ENCODE measurements around the gene PXMP2. TPM values are rescaled to one million over a fixed set of nuclear protein-coding genes. Genes with fewer than 3 reads are reported as not detected.

PXMP2 gene
- polyA plus RNA-seq, 4 donors = 47.2 to 121 (median 80.8) TPM

- DNase-seq (no peak), FAIRE-seq (no peak)
- Histone ChIP-seq H3K27ac (ENCODE audit: low read depth in 1 of 3, low read length in 2 of 3) (no peak overlapping the region), H3K9me3 (ENCODE audit: control insufficient read depth in 2 of 2, insufficient read depth in 1 of 2, low read depth in 1 of 2, low read length in 1 of 2) (no peaks in the 10 kb centered on the region), H3K27me3 (ENCODE audit: control insufficient read depth in 3 of 3, insufficient read depth in 3 of 3, low read length in 3 of 3) (no peaks in the 10 kb centered on the region), H3K4me1 (ENCODE audit: control insufficient read depth in 3 of 3, insufficient read depth in 2 of 3, low read depth in 1 of 3, low read length in 2 of 3) (no peaks in the 10 kb centered on the region), H3K4me3 (ENCODE audit: low read depth in 1 of 3, low read length in 3 of 3) (no peak overlapping the region), H3K36me3 (ENCODE audit: control insufficient read depth in 3 of 3, insufficient read depth in 2 of 3, low read depth in 1 of 3, low read length in 3 of 3) (peaks cover 41 to 86% (median 51%) of the 10 kb centered on the region in 3 donors)
- WGBS, 3 donors = 92 to 95% (median 93%) methylated on average over 37 of the region's 37 CpGs
Measured at GRCh38 chr12:132727091-132727794, 39.9 kb downstream of the PXMP2 start.

DNA sequence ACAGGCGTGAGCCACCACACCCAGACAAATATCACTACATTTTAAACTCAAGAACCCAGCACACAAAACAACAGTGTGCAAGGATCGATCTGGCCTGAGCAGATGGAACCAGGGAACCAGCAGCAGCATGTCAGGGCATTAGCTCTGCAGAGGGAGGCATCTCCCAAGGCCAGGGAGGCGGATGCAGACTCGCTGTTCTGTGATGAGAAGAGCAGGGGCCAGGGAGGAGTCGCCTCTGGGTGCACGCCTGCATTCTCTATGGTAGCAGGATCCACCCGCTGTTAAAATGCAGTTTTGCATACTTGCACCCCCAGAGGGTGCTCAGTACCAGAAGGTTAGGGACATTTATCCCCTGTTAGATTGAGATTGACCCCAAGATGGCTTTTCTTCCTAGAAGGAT lies 41.1 kb downstream of the PXMP2 start:
- Histone ChIP-seq H3K4me1 (ENCODE audit: control insufficient read depth in 3 of 3, insufficient read depth in 2 of 3, low read depth in 1 of 3, low read length in 2 of 3) (no peaks in the 10 kb centered on the region), H3K27me3 (ENCODE audit: control insufficient read depth in 3 of 3, insufficient read depth in 3 of 3, low read length in 3 of 3) (no peaks in the 10 kb centered on the region), H3K36me3 (ENCODE audit: control insufficient read depth in 3 of 3, insufficient read depth in 2 of 3, low read depth in 1 of 3, low read length in 3 of 3) (peaks cover 41 to 86% (median 47%) of the 10 kb centered on the region in 3 donors), H3K9me3 (ENCODE audit: control insufficient read depth in 2 of 2, insufficient read depth in 1 of 2, low read depth in 1 of 2, low read length in 1 of 2) (no peaks in the 10 kb centered on the region), H3K4me3 (ENCODE audit: low read depth in 1 of 3, low read length in 3 of 3) (no peak overlapping the region), H3K27ac (ENCODE audit: low read depth in 1 of 3, low read length in 2 of 3) (no peak overlapping the region)
- WGBS, 3 donors = 96 to 99% (median 98%) methylated on average over 7 of the region's 7 CpGs
- DNase-seq = no peak
- FAIRE-seq = no peak

DNA sequence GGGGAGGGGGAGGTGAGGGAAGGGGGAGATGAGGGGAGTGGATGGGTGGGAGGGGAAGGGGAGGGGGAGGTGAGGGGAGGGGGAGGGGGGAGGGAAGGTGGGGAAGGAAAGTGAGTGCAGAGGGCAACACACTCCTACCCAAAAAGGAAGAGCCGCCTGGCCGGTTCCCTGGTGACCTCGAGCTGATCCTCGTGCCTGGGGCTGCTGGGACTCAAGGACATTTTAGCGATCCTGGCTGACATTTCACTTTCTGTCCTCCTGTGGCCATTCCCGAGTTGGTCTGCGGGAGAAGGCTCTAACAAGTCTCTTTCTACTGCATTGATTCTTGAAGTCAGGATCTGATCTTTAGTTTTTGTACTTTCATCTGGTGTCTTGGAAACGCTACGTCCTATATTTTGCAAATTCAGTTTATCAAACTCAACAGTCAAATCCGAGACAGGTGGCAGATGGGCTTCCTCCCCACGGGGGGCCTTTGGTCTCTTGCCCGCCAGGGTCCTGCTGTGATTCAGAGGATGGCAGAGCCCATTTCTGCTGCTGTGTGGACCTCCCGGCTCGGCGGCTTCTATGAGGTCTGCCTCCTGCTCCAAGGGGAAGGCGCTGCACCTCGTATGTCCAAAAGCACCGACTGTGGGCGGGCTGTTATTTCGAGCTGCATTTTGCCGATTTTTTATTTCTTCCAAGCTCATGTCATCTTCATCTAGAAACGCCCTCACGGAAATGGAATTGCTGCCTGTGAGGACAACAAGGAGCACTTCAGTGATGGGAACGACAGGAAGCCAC lies 42.3 kb downstream of the PXMP2 start:
- DNase-seq (no peak), FAIRE-seq (no peak)
- Histone ChIP-seq H3K27ac (ENCODE audit: low read depth in 1 of 3, low read length in 2 of 3) (no peak overlapping the region), H3K9me3 (ENCODE audit: control insufficient read depth in 2 of 2, insufficient read depth in 1 of 2, low read depth in 1 of 2, low read length in 1 of 2) (no peaks in the 10 kb centered on the region), H3K27me3 (ENCODE audit: control insufficient read depth in 3 of 3, insufficient read depth in 3 of 3, low read length in 3 of 3) (no peaks in the 10 kb centered on the region), H3K36me3 (ENCODE audit: control insufficient read depth in 3 of 3, insufficient read depth in 2 of 3, low read depth in 1 of 3, low read length in 3 of 3) (peaks cover 37 to 85% (median 42%) of the 10 kb centered on the region in 3 donors), H3K4me3 (ENCODE audit: low read depth in 1 of 3, low read length in 3 of 3) (no peak overlapping the region), H3K4me1 (ENCODE audit: control insufficient read depth in 3 of 3, insufficient read depth in 2 of 3, low read depth in 1 of 3, low read length in 2 of 3) (no peaks in the 10 kb centered on the region)
- 88 to 91% (median 90%) methylated on average over 24 of the region's 24 CpGs for WGBS, 3 donors

- H3K36me3 ChIP-seq (ENCODE audit: control insufficient read depth in 3 of 3, insufficient read depth in 2 of 3, low read depth in 1 of 3, low read length in 3 of 3) = peaks cover 37 to 85% (median 43%) of the 10 kb centered on the region in 3 donors
- no peaks in the 10 kb centered on the region for H3K9me3 ChIP-seq (ENCODE audit: control insufficient read depth in 2 of 2, insufficient read depth in 1 of 2, low read depth in 1 of 2, low read length in 1 of 2)
- FAIRE-seq (no peak), DNase-seq (no peak)
- WGBS, 3 donors = 94 to 98% (median 96%) methylated on average over 11 of the region's 11 CpGs
- no peaks in the 10 kb centered on the region for H3K4me1 ChIP-seq (ENCODE audit: control insufficient read depth in 3 of 3, insufficient read depth in 2 of 3, low read depth in 1 of 3, low read length in 2 of 3)
- H3K27ac ChIP-seq (ENCODE audit: low read depth in 1 of 3, low read length in 2 of 3) = no peak overlapping the region
- H3K4me3 ChIP-seq (ENCODE audit: low read depth in 1 of 3, low read length in 3 of 3) = no peak overlapping the region
- H3K27me3 ChIP-seq (ENCODE audit: control insufficient read depth in 3 of 3, insufficient read depth in 3 of 3, low read length in 3 of 3) = no peaks in the 10 kb centered on the region
Measured at GRCh38 chr12:132730353-132730752, 43.0 kb downstream of the PXMP2 start.

GRCh38 chr12:132731574-132731973 lies 44.2 kb downstream of the PXMP2 start:
- peaks cover 34 to 89% (median 38%) of the 10 kb centered on the region in 3 donors for H3K36me3 ChIP-seq (ENCODE audit: control insufficient read depth in 3 of 3, insufficient read depth in 2 of 3, low read depth in 1 of 3, low read length in 3 of 3)
- no peak overlapping the region for H3K27ac ChIP-seq (ENCODE audit: low read depth in 1 of 3, low read length in 2 of 3)
- DNase-seq = no peak
- H3K27me3 ChIP-seq (ENCODE audit: control insufficient read depth in 3 of 3, insufficient read depth in 3 of 3, low read length in 3 of 3) = no peaks in the 10 kb centered on the region
- H3K4me1 ChIP-seq (ENCODE audit: control insufficient read depth in 3 of 3, insufficient read depth in 2 of 3, low read depth in 1 of 3, low read length in 2 of 3) = no peaks in the 10 kb centered on the region
- FAIRE-seq = no peak
- H3K9me3 ChIP-seq (ENCODE audit: control insufficient read depth in 2 of 2, insufficient read depth in 1 of 2, low read depth in 1 of 2, low read length in 1 of 2) = no peaks in the 10 kb centered on the region
- H3K4me3 ChIP-seq (ENCODE audit: low read depth in 1 of 3, low read length in 3 of 3) = no peak overlapping the region
- 91 to 93% (median 92%) methylated on average over 17 of the region's 17 CpGs for WGBS, 3 donors

- no peak for FAIRE-seq
Measured at GRCh38 chr12:132734206-132734605, 46.8 kb downstream of the PXMP2 start.

GRCh38 chr12:132735496-132735895 lies 48.1 kb downstream of the PXMP2 start:
- 95% methylated on average over 20 of the region's 20 CpGs for WGBS, 3 donors
- peaks cover 29 to 90% (median 38%) of the 10 kb centered on the region in 3 donors for H3K36me3 ChIP-seq (ENCODE audit: control insufficient read depth in 3 of 3, insufficient read depth in 2 of 3, low read depth in 1 of 3, low read length in 3 of 3)
- no peak overlapping the region for H3K27ac ChIP-seq (ENCODE audit: low read depth in 1 of 3, low read length in 2 of 3)
- DNase-seq (no peak), FAIRE-seq (no peak)
- H3K4me3 ChIP-seq (ENCODE audit: low read depth in 1 of 3, low read length in 3 of 3) = no peak overlapping the region
- H3K9me3 ChIP-seq (ENCODE audit: control insufficient read depth in 2 of 2, insufficient read depth in 1 of 2, low read depth in 1 of 2, low read length in 1 of 2) = no peaks in the 10 kb centered on the region
- no peaks in the 10 kb centered on the region for H3K27me3 ChIP-seq (ENCODE audit: control insufficient read depth in 3 of 3, insufficient read depth in 3 of 3, low read length in 3 of 3)
- no peaks in the 10 kb centered on the region for H3K4me1 ChIP-seq (ENCODE audit: control insufficient read depth in 3 of 3, insufficient read depth in 2 of 3, low read depth in 1 of 3, low read length in 2 of 3)

More at GRCh38 chr12:132734206-132734605, 46.8 kb downstream of the PXMP2 start:
- Histone ChIP-seq H3K4me1 (ENCODE audit: control insufficient read depth in 3 of 3, insufficient read depth in 2 of 3, low read depth in 1 of 3, low read length in 2 of 3) (no peaks in the 10 kb centered on the region), H3K4me3 (ENCODE audit: low read depth in 1 of 3, low read length in 3 of 3) (no peak overlapping the region), H3K36me3 (ENCODE audit: control insufficient read depth in 3 of 3, insufficient read depth in 2 of 3, low read depth in 1 of 3, low read length in 3 of 3) (peaks cover 22 to 89% (median 32%) of the 10 kb centered on the region in 3 donors), H3K9me3 (ENCODE audit: control insufficient read depth in 2 of 2, insufficient read depth in 1 of 2, low read depth in 1 of 2, low read length in 1 of 2) (no peaks in the 10 kb centered on the region), H3K27me3 (ENCODE audit: control insufficient read depth in 3 of 3, insufficient read depth in 3 of 3, low read length in 3 of 3) (no peaks in the 10 kb centered on the region), H3K27ac (ENCODE audit: low read depth in 1 of 3, low read length in 2 of 3) (no peak overlapping the region)
- no peak for DNase-seq
- WGBS, 3 donors = 80 to 86% (median 84%) methylated on average over 10 of the region's 10 CpGs

DNA sequence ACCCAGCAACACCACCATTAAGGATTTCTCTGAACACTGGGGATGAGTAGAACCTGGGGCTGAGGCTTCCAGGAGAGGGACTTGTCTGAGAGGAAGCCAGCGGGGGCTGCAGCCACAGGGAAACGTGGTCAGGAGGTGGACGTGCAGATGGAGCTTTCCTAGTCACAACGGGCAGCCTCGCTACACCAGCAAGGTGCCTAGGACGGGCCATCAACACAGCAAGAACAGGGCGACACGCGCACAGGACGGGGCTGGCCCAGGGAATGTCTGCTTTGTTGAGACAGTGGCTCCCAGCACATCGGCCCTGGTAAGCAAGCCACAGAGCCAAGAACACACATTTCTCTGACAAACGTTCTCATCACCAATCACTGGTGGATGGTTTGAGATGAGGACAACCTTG lies 49.0 kb downstream of the PXMP2 start:
- Histone ChIP-seq H3K9me3 (ENCODE audit: control insufficient read depth in 2 of 2, insufficient read depth in 1 of 2, low read depth in 1 of 2, low read length in 1 of 2) (no peaks in the 10 kb centered on the region), H3K27ac (ENCODE audit: low read depth in 1 of 3, low read length in 2 of 3) (no peak overlapping the region), H3K4me3 (ENCODE audit: low read depth in 1 of 3, low read length in 3 of 3) (no peak overlapping the region), H3K36me3 (ENCODE audit: control insufficient read depth in 3 of 3, insufficient read depth in 2 of 3, low read depth in 1 of 3, low read length in 3 of 3) (peaks cover 26 to 90% (median 44%) of the 10 kb centered on the region in 3 donors), H3K27me3 (ENCODE audit: control insufficient read depth in 3 of 3, insufficient read depth in 3 of 3, low read length in 3 of 3) (no peaks in the 10 kb centered on the region), H3K4me1 (ENCODE audit: control insufficient read depth in 3 of 3, insufficient read depth in 2 of 3, low read depth in 1 of 3, low read length in 2 of 3) (no peaks in the 10 kb centered on the region)
- WGBS, 3 donors = 93 to 99% (median 94%) methylated on average over 11 to 12 of the region's 12 CpGs
- DNase-seq = no peak
- no peak for FAIRE-seq

All from small intestine (tissue), 7 donors.